ENCODE results near the gene RNF213.

The RNF213 gene

GRCh38 chr17:80418589-80418988 lies 157.9 kb downstream of the RNF213 start:
- TF ChIP-seq CTCF (conservative IDR thresholded peaks at IDR 0.05; ENCODE audit: low read depth, low read length), result no peak
- no peak for DNase-seq (ENCODE audit: low read depth)
- H3K4me3 ChIP-seq (ENCODE audit: low read length), result no peak overlapping the region

GRCh38 chr17:80419255-80419654 lies 158.6 kb downstream of the RNF213 start:
- TF ChIP-seq CTCF (conservative IDR thresholded peaks at IDR 0.05; ENCODE audit: low read depth, low read length), result no peak
- no peak overlapping the region for H3K4me3 ChIP-seq (ENCODE audit: low read length)
- no peak for DNase-seq (ENCODE audit: low read depth)

- DNase-seq (ENCODE audit: low read depth), result no peak
- TF ChIP-seq CTCF (conservative IDR thresholded peaks at IDR 0.05; ENCODE audit: low read depth, low read length), result no peak
- no peak overlapping the region for H3K4me3 ChIP-seq (ENCODE audit: low read length)
Observed at GRCh38 chr17:80421381-80422090, 160.9 kb downstream of the RNF213 start.

GRCh38 chr17:80422276-80422675 lies 161.6 kb downstream of the RNF213 start:
- no peak for TF ChIP-seq CTCF (conservative IDR thresholded peaks at IDR 0.05; ENCODE audit: low read depth, low read length)
- no peak overlapping the region for H3K4me3 ChIP-seq (ENCODE audit: low read length)
- no peak for DNase-seq (ENCODE audit: low read depth)

GRCh38 chr17:80422981-80423380 lies 162.3 kb downstream of the RNF213 start:
- no peak for DNase-seq (ENCODE audit: low read depth)
- no peak for TF ChIP-seq CTCF (conservative IDR thresholded peaks at IDR 0.05; ENCODE audit: low read depth, low read length)
- H3K4me3 ChIP-seq (ENCODE audit: low read length), result no peak overlapping the region

- TF ChIP-seq CTCF (conservative IDR thresholded peaks at IDR 0.05; ENCODE audit: low read depth, low read length), result no peak
- no peak for DNase-seq (ENCODE audit: low read depth)
- no peak overlapping the region for H3K4me3 ChIP-seq (ENCODE audit: low read length)
Observed at GRCh38 chr17:80423536-80424225, 163.0 kb downstream of the RNF213 start.

- no peak overlapping the region for H3K4me3 ChIP-seq (ENCODE audit: low read length)
- no peak for TF ChIP-seq CTCF (conservative IDR thresholded peaks at IDR 0.05; ENCODE audit: low read depth, low read length)
- no peak for DNase-seq (ENCODE audit: low read depth)
Observed at GRCh38 chr17:80424261-80424660, 163.6 kb downstream of the RNF213 start.
